Measurements from ENCODE around the gene NET1.

DNA sequence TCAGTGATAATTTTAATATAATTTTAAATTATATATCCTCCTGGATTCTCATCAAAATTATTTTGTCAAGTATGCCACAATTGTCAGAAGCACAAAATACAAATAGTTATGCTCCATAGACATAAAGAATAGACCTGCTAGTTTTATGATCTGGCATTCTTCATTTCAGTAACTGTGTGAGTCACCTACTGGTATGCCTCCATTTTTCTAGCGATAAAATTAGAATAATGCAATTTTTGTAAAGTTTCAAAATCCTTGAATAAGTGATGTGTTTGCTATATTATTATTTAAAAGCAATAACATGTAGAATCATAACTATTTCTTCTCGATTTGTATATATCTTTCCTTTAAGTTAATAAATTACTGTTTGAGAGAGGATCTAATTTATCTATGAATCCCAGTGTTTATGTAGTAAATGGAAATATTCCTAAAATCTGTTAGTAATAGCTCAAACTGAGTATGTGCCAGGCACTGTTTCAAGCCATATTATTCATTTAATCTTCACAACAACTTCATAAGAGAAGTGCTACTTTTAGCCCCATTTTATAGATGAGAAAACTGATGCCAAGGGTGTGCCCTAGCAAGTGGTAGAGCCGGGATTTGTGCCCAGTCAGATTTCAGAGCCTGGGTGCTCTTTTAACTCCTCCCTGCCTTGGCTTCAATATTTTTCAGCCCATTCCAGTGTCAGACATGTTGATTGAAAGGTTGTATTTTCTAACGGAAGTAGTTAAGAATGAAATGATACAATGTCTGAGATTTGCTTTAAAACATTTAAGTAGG, 38.4 kb downstream of the NET1 start:
- TF ChIP-seq, protein P1, sequence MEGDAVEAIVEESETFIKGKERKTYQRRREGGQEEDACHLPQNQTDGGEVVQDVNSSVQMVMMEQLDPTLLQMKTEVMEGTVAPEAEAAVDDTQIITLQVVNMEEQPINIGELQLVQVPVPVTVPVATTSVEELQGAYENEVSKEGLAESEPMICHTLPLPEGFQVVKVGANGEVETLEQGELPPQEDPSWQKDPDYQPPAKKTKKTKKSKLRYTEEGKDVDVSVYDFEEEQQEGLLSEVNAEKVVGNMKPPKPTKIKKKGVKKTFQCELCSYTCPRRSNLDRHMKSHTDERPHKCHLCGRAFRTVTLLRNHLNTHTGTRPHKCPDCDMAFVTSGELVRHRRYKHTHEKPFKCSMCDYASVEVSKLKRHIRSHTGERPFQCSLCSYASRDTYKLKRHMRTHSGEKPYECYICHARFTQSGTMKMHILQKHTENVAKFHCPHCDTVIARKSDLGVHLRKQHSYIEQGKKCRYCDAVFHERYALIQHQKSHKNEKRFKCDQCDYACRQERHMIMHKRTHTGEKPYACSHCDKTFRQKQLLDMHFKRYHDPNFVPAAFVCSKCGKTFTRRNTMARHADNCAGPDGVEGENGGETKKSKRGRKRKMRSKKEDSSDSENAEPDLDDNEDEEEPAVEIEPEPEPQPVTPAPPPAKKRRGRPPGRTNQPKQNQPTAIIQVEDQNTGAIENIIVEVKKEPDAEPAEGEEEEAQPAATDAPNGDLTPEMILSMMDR (IDR thresholded peaks at IDR 0.05 in 8 of 11, conservative IDR thresholded peaks at IDR 0.05 in 3 of 11): no peak
- TF ChIP-seq POLR2A (IDR thresholded peaks at IDR 0.05) (no peak), POLR2AphosphoS5 (IDR thresholded peaks at IDR 0.05) (no peak)
